Vein endothelial cell (primary cell): ENCODE data around the gene DBF4. TPM values are rescaled to one million over a fixed set of nuclear protein-coding genes. Genes with fewer than 3 reads are reported as not detected.

ENCODE experiments used
- total RNA-seq: library from RNA; depleted of rRNA; stranded (reverse); fragments of >200 nt; gene quantifications from 2 replicates; pipeline ENCODE4 v1.2.3, GENCODE V29; 2012

The DBF4 gene
- total RNA-seq = 14.7 and 29.2 TPM in 2 replicates

DNA sequence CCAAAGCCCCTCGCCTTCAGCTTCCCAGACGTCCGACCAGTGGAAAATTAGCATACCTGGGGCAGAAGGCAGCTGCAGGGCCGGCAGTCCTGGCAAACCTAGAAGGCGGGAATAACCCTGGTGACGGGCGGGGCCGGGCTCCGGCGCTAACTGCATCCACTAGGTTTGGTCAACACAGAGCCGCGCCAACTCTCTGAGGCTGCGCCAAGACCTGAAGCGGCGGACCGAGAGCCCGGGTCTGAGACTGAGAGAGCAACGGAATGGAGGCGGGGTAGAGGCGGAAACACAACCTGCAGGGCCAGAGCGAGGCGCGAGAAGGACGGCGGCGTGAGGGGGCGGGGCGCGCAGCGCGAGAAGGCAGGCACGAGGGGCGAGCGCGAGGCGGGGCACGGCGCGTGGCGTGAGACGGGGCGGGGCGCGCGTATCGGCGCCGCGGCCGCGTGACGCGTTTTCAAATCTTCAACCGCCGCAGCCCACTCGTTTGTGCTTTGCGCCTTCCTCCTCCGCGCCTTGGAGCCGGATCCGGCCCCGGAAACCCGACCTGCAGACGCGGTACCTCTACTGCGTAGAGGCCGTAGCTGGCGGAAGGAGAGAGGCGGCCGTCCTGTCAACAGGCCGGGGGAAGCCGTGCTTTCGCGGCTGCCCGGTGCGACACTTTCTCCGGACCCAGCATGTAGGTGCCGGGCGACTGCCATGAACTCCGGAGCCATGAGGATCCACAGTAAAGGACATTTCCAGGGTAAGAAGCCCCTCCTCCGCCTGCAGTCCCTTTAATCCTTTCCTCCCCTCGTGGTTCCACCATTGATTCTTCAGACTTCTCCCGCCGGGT, at the start of gene DBF4, which contains the start of gene SLC25A40:
DBF4 (plus strand) TSS at position 454 of the 829 bp plus-strand sequence; CDS start at position 694, 240 bp downstream.
SLC25A40 (minus strand) TSS at position 321 of the 829 bp plus-strand sequence. CDS start 17,633 bp downstream, outside the sequence.

GRCh38 chr7:87933953-87934698, 57.8 kb downstream of the DBF4 start, which contains the start of gene ADAM22:
ADAM22 (plus strand) TSS chr7:87934251; CDS start chr7:87934466, 215 bp downstream.

Other genes with a start within 250 kb of the DBF4 start
- gene RUNDC3B, start 248.1 kb upstream of the DBF4 start, total RNA-seq = under 0.01 and 0.19 TPM in 2 replicates
- gene SLC25A40, start 133 bp upstream of the DBF4 start, total RNA-seq = 5.9 and 8.6 TPM in 2 replicates
- gene ADAM22, start 57.8 kb downstream of the DBF4 start, total RNA-seq = 0.33 and 0.86 TPM in 2 replicates